ENCODE data around the gene MORN5.

GRCh38 chr9:122115176-122116035 lies 44.3 kb upstream of the MORN5 start:
- TF ChIP-seq CTCF (IDR thresholded peaks at IDR 0.05) (no peak), POLR2A (IDR thresholded peaks at IDR 0.05) (no peak)
